ENCODE results near the gene FOXL3.
A peak's percentile ranks its signal among the peaks of the same experiment; 100 is the strongest.

FOXL3 gene

GRCh38 chr7:318476-318875 is 28.5 kb downstream of the FOXL3 start:
- H3K9me2 ChIP-seq (replicated peaks; ENCODE audit: insufficient read depth, low read length) = no peaks in the 10 kb centered on the region
- H3K4me3 ChIP-seq (ENCODE audit: insufficient read depth, low read length, poor library complexity, severe bottlenecking) = no peak overlapping the region
- H3K27me3 ChIP-seq (ENCODE audit: low read length) = 0 out of 2 replicates have a peak, but pooled peaks cover 3% of the 10 kb centered on the region
- H4K20me1 ChIP-seq (ENCODE audit: low read depth, low read length) = no peaks in the 10 kb centered on the region
- no peaks in the 10 kb centered on the region for H3F3A ChIP-seq (ENCODE audit: insufficient read depth)
- H3K36me3 ChIP-seq (ENCODE audit: low read length) = no peaks in the 10 kb centered on the region
- H3K4me2 ChIP-seq (ENCODE audit: low read depth, low read length, poor library complexity, severe bottlenecking) = no peak overlapping the region
- no peak overlapping the region for H2AFZ ChIP-seq (ENCODE audit: low read depth, low read length, severe bottlenecking)
- H3K79me2 ChIP-seq (ENCODE audit: insufficient read depth, low read length) = no peaks in the 10 kb centered on the region
- no peak overlapping the region for H3K27ac ChIP-seq (ENCODE audit: low read depth, low read length)
- no peaks in the 10 kb centered on the region for H3K9me3 ChIP-seq (ENCODE audit: insufficient read depth, low read length)
- no peak overlapping the region for H3K9ac ChIP-seq (ENCODE audit: low read length)
- TF ChIP-seq EZH2phosphoT487 (conservative IDR thresholded peaks at IDR 0.05; ENCODE audit: low read length) = no peak

GRCh38 chr7:318878-319661 is 29.1 kb downstream of the FOXL3 start:
- Histone ChIP-seq H3K9ac (ENCODE audit: low read length) (no peak overlapping the region), H3K27me3 (ENCODE audit: low read length) (0 out of 2 replicates have a peak, but pooled peaks cover 3% of the 10 kb centered on the region), H3K9me2 (replicated peaks; ENCODE audit: insufficient read depth, low read length) (no peaks in the 10 kb centered on the region), H3K9me3 (ENCODE audit: insufficient read depth, low read length) (no peaks in the 10 kb centered on the region), H3K4me3 (ENCODE audit: insufficient read depth, low read length, poor library complexity, severe bottlenecking) (no peak overlapping the region), H3K4me2 (ENCODE audit: low read depth, low read length, poor library complexity, severe bottlenecking) (no peak overlapping the region), H3K27ac (ENCODE audit: low read depth, low read length) (no peak overlapping the region), H3K79me2 (ENCODE audit: insufficient read depth, low read length) (no peaks in the 10 kb centered on the region), H2AFZ (ENCODE audit: low read depth, low read length, severe bottlenecking) (no peak overlapping the region), H3K36me3 (ENCODE audit: low read length) (no peaks in the 10 kb centered on the region), H4K20me1 (ENCODE audit: low read depth, low read length) (no peaks in the 10 kb centered on the region), H3F3A (ENCODE audit: insufficient read depth) (no peaks in the 10 kb centered on the region)
- TF ChIP-seq CTCF (IDR thresholded peaks at IDR 0.05; ENCODE audit: insufficient read depth, low read length, poor library complexity, severe bottlenecking) (no peak), EZH2phosphoT487 (conservative IDR thresholded peaks at IDR 0.05; ENCODE audit: low read length) (no peak)

GRCh38 chr7:320297-320696 is 30.3 kb downstream of the FOXL3 start:
- no peaks in the 10 kb centered on the region for H4K20me1 ChIP-seq (ENCODE audit: low read depth, low read length)
- H3K36me3 ChIP-seq (ENCODE audit: low read length) = no peaks in the 10 kb centered on the region
- no peaks in the 10 kb centered on the region for H3F3A ChIP-seq (ENCODE audit: insufficient read depth)
- H3K9ac ChIP-seq (ENCODE audit: low read length) = no peak overlapping the region
- H3K9me2 ChIP-seq (replicated peaks; ENCODE audit: insufficient read depth, low read length) = no peaks in the 10 kb centered on the region
- no peak overlapping the region for H3K4me3 ChIP-seq (ENCODE audit: insufficient read depth, low read length, poor library complexity, severe bottlenecking)
- H2AFZ ChIP-seq (ENCODE audit: low read depth, low read length, severe bottlenecking) = no peak overlapping the region
- H3K9me3 ChIP-seq (ENCODE audit: insufficient read depth, low read length) = no peaks in the 10 kb centered on the region
- H3K4me2 ChIP-seq (ENCODE audit: low read depth, low read length, poor library complexity, severe bottlenecking) = no peak overlapping the region
- TF ChIP-seq CTCF (IDR thresholded peaks at IDR 0.05; ENCODE audit: insufficient read depth, low read length, poor library complexity, severe bottlenecking) (no peak), EZH2phosphoT487 (conservative IDR thresholded peaks at IDR 0.05; ENCODE audit: low read length) (no peak)
- no peak overlapping the region for H3K27ac ChIP-seq (ENCODE audit: low read depth, low read length)
- H3K79me2 ChIP-seq (ENCODE audit: insufficient read depth, low read length) = no peaks in the 10 kb centered on the region
- H3K27me3 ChIP-seq (ENCODE audit: low read length) = 0 out of 2 replicates have a peak, but pooled peaks cover 3% of the 10 kb centered on the region

- H3K4me2 ChIP-seq (ENCODE audit: low read depth, low read length, poor library complexity, severe bottlenecking) = no peak overlapping the region
- H4K20me1 ChIP-seq (ENCODE audit: low read depth, low read length) = no peaks in the 10 kb centered on the region
- no peaks in the 10 kb centered on the region for H3K9me3 ChIP-seq (ENCODE audit: insufficient read depth, low read length)
- H3K36me3 ChIP-seq (ENCODE audit: low read length) = no peaks in the 10 kb centered on the region
- no peaks in the 10 kb centered on the region for H3K79me2 ChIP-seq (ENCODE audit: insufficient read depth, low read length)
- H3K4me3 ChIP-seq (ENCODE audit: insufficient read depth, low read length, poor library complexity, severe bottlenecking) = no peak overlapping the region
- no peak overlapping the region for H3K9ac ChIP-seq (ENCODE audit: low read length)
- H3K27ac ChIP-seq (ENCODE audit: low read depth, low read length) = no peak overlapping the region
- no peaks in the 10 kb centered on the region for H3F3A ChIP-seq (ENCODE audit: insufficient read depth)
- no peak overlapping the region for H2AFZ ChIP-seq (ENCODE audit: low read depth, low read length, severe bottlenecking)
- TF ChIP-seq CTCF (IDR thresholded peaks at IDR 0.05; ENCODE audit: insufficient read depth, low read length, poor library complexity, severe bottlenecking) (peak; percentile 85), EZH2phosphoT487 (conservative IDR thresholded peaks at IDR 0.05; ENCODE audit: low read length) (no peak)
- 0 out of 2 replicates have a peak, but pooled peaks cover 3% of the 10 kb centered on the region for H3K27me3 ChIP-seq (ENCODE audit: low read length)
- H3K9me2 ChIP-seq (replicated peaks; ENCODE audit: insufficient read depth, low read length) = no peaks in the 10 kb centered on the region
Observed at GRCh38 chr7:322111-322671, 32.2 kb downstream of the FOXL3 start.

All from SU-DHL-6 (cell line).